ENCODE data around the gene PITPNC1.

The PITPNC1 gene

GRCh38 chr17:67374329-67375053 lies 2.6 kb upstream of the PITPNC1 start:
- H3K4me1 ChIP-seq (ENCODE audit: control insufficient read depth in 1 of 2, insufficient read depth in 2 of 2, low read length in 2 of 2), result peaks cover 5 to 18% of the 10 kb centered on the region in 2 donors
- no peaks in the 10 kb centered on the region for H3K27me3 ChIP-seq (ENCODE audit: low read depth, low read length)
- no peaks in the 10 kb centered on the region for H3K9me3 ChIP-seq (ENCODE audit: control insufficient read depth in 1 of 2, low read length in 2 of 2)
- H3K36me3 ChIP-seq (ENCODE audit: control insufficient read depth in 1 of 2, insufficient read depth in 2 of 2, low read length in 2 of 2), result no peaks in the 10 kb centered on the region
- H3K27ac ChIP-seq (ENCODE audit: low read length), result no peak overlapping the region
- H3K4me3 ChIP-seq (ENCODE audit: low read depth in 1 of 2, low read length in 2 of 2), result no peak overlapping the region

- no peaks in the 10 kb centered on the region for H3K27me3 ChIP-seq (ENCODE audit: low read depth, low read length)
- H3K4me3 ChIP-seq (ENCODE audit: low read depth in 1 of 2, low read length in 2 of 2), result no peak overlapping the region
- H3K27ac ChIP-seq (ENCODE audit: low read length), result no peak overlapping the region
- no peaks in the 10 kb centered on the region for H3K36me3 ChIP-seq (ENCODE audit: control insufficient read depth in 1 of 2, insufficient read depth in 2 of 2, low read length in 2 of 2)
- H3K9me3 ChIP-seq (ENCODE audit: control insufficient read depth in 1 of 2, low read length in 2 of 2), result no peaks in the 10 kb centered on the region
- H3K4me1 ChIP-seq (ENCODE audit: control insufficient read depth in 1 of 2, insufficient read depth in 2 of 2, low read length in 2 of 2), result peaks cover 5 to 22% of the 10 kb centered on the region in 2 donors
These were observed 2.0 kb upstream of the PITPNC1 start for GRCh38 chr17:67375054-67375427.

- no peaks in the 10 kb centered on the region for H3K9me3 ChIP-seq (ENCODE audit: control insufficient read depth in 1 of 2, low read length in 2 of 2)
- H3K4me3 ChIP-seq (ENCODE audit: low read depth in 1 of 2, low read length in 2 of 2), result no peak overlapping the region
- no peak overlapping the region for H3K27ac ChIP-seq (ENCODE audit: low read length)
- H3K4me1 ChIP-seq (ENCODE audit: control insufficient read depth in 1 of 2, insufficient read depth in 2 of 2, low read length in 2 of 2), result peaks cover 5 to 22% of the 10 kb centered on the region in 2 donors
- no peaks in the 10 kb centered on the region for H3K36me3 ChIP-seq (ENCODE audit: control insufficient read depth in 1 of 2, insufficient read depth in 2 of 2, low read length in 2 of 2)
- no peaks in the 10 kb centered on the region for H3K27me3 ChIP-seq (ENCODE audit: low read depth, low read length)
These were observed 1.4 kb upstream of the PITPNC1 start for GRCh38 chr17:67375716-67376115.

- H3K27me3 ChIP-seq (ENCODE audit: low read depth, low read length), result no peaks in the 10 kb centered on the region
- no peaks in the 10 kb centered on the region for H3K36me3 ChIP-seq (ENCODE audit: control insufficient read depth in 1 of 2, insufficient read depth in 2 of 2, low read length in 2 of 2)
- peak overlapping the region; percentile 17 for H3K27ac ChIP-seq (ENCODE audit: low read length)
- H3K4me3 ChIP-seq (ENCODE audit: low read depth in 1 of 2, low read length in 2 of 2), result peak overlapping the region; percentile 54 to 92
- peaks cover 5 to 22% of the 10 kb centered on the region in 2 donors for H3K4me1 ChIP-seq (ENCODE audit: control insufficient read depth in 1 of 2, insufficient read depth in 2 of 2, low read length in 2 of 2)
- H3K9me3 ChIP-seq (ENCODE audit: control insufficient read depth in 1 of 2, low read length in 2 of 2), result no peaks in the 10 kb centered on the region
These were observed 705 bp upstream of the PITPNC1 start for GRCh38 chr17:67376415-67376736.

GRCh38 chr17:67377488-67378453 lies 690 bp downstream of the PITPNC1 start:
- H3K27me3 ChIP-seq (ENCODE audit: low read depth, low read length), result no peaks in the 10 kb centered on the region
- H3K4me1 ChIP-seq (ENCODE audit: control insufficient read depth in 1 of 2, insufficient read depth in 2 of 2, low read length in 2 of 2), result peaks cover 5 to 22% of the 10 kb centered on the region in 2 donors
- H3K9me3 ChIP-seq (ENCODE audit: control insufficient read depth in 1 of 2, low read length in 2 of 2), result no peaks in the 10 kb centered on the region
- H3K27ac ChIP-seq (ENCODE audit: low read length), result peak overlapping the region; percentile 80
- H3K4me3 ChIP-seq (ENCODE audit: low read depth in 1 of 2, low read length in 2 of 2), result peak overlapping the region; percentile 73 to 92
- H3K36me3 ChIP-seq (ENCODE audit: control insufficient read depth in 1 of 2, insufficient read depth in 2 of 2, low read length in 2 of 2), result no peaks in the 10 kb centered on the region

GRCh38 chr17:67378454-67379250 lies 1.6 kb downstream of the PITPNC1 start:
- Histone ChIP-seq H3K27ac (ENCODE audit: low read length) (peak overlapping the region; percentile 80), H3K4me3 (ENCODE audit: low read depth in 1 of 2, low read length in 2 of 2) (peak overlapping the region; percentile 73 to 92), H3K36me3 (ENCODE audit: control insufficient read depth in 1 of 2, insufficient read depth in 2 of 2, low read length in 2 of 2) (no peaks in the 10 kb centered on the region), H3K27me3 (ENCODE audit: low read depth, low read length) (no peaks in the 10 kb centered on the region), H3K4me1 (ENCODE audit: control insufficient read depth in 1 of 2, insufficient read depth in 2 of 2, low read length in 2 of 2) (peaks cover 5 to 22% of the 10 kb centered on the region in 2 donors), H3K9me3 (ENCODE audit: control insufficient read depth in 1 of 2, low read length in 2 of 2) (no peaks in the 10 kb centered on the region)

GRCh38 chr17:67379251-67379630 lies 2.2 kb downstream of the PITPNC1 start:
- no peaks in the 10 kb centered on the region for H3K27me3 ChIP-seq (ENCODE audit: low read depth, low read length)
- H3K36me3 ChIP-seq (ENCODE audit: control insufficient read depth in 1 of 2, insufficient read depth in 2 of 2, low read length in 2 of 2), result no peaks in the 10 kb centered on the region
- peak overlapping the region; percentile 12 for H3K27ac ChIP-seq (ENCODE audit: low read length)
- peak overlapping the region; percentile 53 to 92 for H3K4me3 ChIP-seq (ENCODE audit: low read depth in 1 of 2, low read length in 2 of 2)
- H3K4me1 ChIP-seq (ENCODE audit: control insufficient read depth in 1 of 2, insufficient read depth in 2 of 2, low read length in 2 of 2), result peaks cover 5 to 22% of the 10 kb centered on the region in 2 donors
- H3K9me3 ChIP-seq (ENCODE audit: control insufficient read depth in 1 of 2, low read length in 2 of 2), result no peaks in the 10 kb centered on the region

GRCh38 chr17:67381929-67382257 lies 4.8 kb downstream of the PITPNC1 start:
- Histone ChIP-seq H3K27ac (ENCODE audit: low read length) (no peak overlapping the region), H3K9me3 (ENCODE audit: control insufficient read depth in 1 of 2, low read length in 2 of 2) (no peaks in the 10 kb centered on the region), H3K36me3 (ENCODE audit: control insufficient read depth in 1 of 2, insufficient read depth in 2 of 2, low read length in 2 of 2) (no peaks in the 10 kb centered on the region), H3K27me3 (ENCODE audit: low read depth, low read length) (no peaks in the 10 kb centered on the region), H3K4me1 (ENCODE audit: control insufficient read depth in 1 of 2, insufficient read depth in 2 of 2, low read length in 2 of 2) (peaks cover 0 to 11% of the 10 kb centered on the region in 2 donors), H3K4me3 (ENCODE audit: low read depth in 1 of 2, low read length in 2 of 2) (no peak overlapping the region)

GRCh38 chr17:67385122-67385988 lies 8.3 kb downstream of the PITPNC1 start:
- no peak overlapping the region for H3K4me3 ChIP-seq (ENCODE audit: low read depth in 1 of 2, low read length in 2 of 2)
- H3K4me1 ChIP-seq (ENCODE audit: control insufficient read depth in 1 of 2, insufficient read depth in 2 of 2, low read length in 2 of 2), result peaks cover 0 to 2% of the 10 kb centered on the region in 2 donors
- H3K27me3 ChIP-seq (ENCODE audit: low read depth, low read length), result no peaks in the 10 kb centered on the region
- H3K9me3 ChIP-seq (ENCODE audit: control insufficient read depth in 1 of 2, low read length in 2 of 2), result no peaks in the 10 kb centered on the region
- no peaks in the 10 kb centered on the region for H3K36me3 ChIP-seq (ENCODE audit: control insufficient read depth in 1 of 2, insufficient read depth in 2 of 2, low read length in 2 of 2)
- H3K27ac ChIP-seq (ENCODE audit: low read length), result no peak overlapping the region

GRCh38 chr17:67386965-67387551 lies 10.0 kb downstream of the PITPNC1 start:
- H3K27ac ChIP-seq (ENCODE audit: low read length), result no peak overlapping the region
- H3K27me3 ChIP-seq (ENCODE audit: low read depth, low read length), result no peaks in the 10 kb centered on the region
- no peaks in the 10 kb centered on the region for H3K9me3 ChIP-seq (ENCODE audit: control insufficient read depth in 1 of 2, low read length in 2 of 2)
- peaks cover 0 to 5% of the 10 kb centered on the region in 2 donors for H3K4me1 ChIP-seq (ENCODE audit: control insufficient read depth in 1 of 2, insufficient read depth in 2 of 2, low read length in 2 of 2)
- no peak overlapping the region for H3K4me3 ChIP-seq (ENCODE audit: low read depth in 1 of 2, low read length in 2 of 2)
- no peaks in the 10 kb centered on the region for H3K36me3 ChIP-seq (ENCODE audit: control insufficient read depth in 1 of 2, insufficient read depth in 2 of 2, low read length in 2 of 2)

Data from muscle layer of duodenum (tissue), 2 donors.